Fibroblast of villous mesenchyme (primary cell): ENCODE measurements around the gene DNAJB14. TPM values are rescaled to one million over a fixed set of nuclear protein-coding genes. Genes with fewer than 3 reads are reported as not detected.

ENCODE experiments used
- DNase-seq: peaks from one replicate; pipeline ENCODE4 v3.0.0-alpha.2; 2010; ENCODE audit warnings: low read depth
- H3K4me3 ChIP-seq: 2 replicates; pipeline ENCODE4 v1.5.1; 2011; ENCODE audit warnings: low read depth, mild to moderate bottlenecking, low read length
- total RNA-seq: library from RNA; depleted of rRNA; stranded (reverse); fragments of >200 nt; gene quantifications from 2 replicates; pipeline ENCODE4 v1.2.3, GENCODE V29; 2012
- TF ChIP-seq, protein P1 (sequence below): IDR thresholded peaks from 2 replicates; pipeline ENCODE4 v1.5.1; 2012; ENCODE audit warnings: low read depth, mild to moderate bottlenecking, low read length; ENCODE audit not compliant: insufficient read depth

The DNAJB14 gene
- total RNA-seq = 36.4 and 54.8 TPM in 2 replicates

DNA sequence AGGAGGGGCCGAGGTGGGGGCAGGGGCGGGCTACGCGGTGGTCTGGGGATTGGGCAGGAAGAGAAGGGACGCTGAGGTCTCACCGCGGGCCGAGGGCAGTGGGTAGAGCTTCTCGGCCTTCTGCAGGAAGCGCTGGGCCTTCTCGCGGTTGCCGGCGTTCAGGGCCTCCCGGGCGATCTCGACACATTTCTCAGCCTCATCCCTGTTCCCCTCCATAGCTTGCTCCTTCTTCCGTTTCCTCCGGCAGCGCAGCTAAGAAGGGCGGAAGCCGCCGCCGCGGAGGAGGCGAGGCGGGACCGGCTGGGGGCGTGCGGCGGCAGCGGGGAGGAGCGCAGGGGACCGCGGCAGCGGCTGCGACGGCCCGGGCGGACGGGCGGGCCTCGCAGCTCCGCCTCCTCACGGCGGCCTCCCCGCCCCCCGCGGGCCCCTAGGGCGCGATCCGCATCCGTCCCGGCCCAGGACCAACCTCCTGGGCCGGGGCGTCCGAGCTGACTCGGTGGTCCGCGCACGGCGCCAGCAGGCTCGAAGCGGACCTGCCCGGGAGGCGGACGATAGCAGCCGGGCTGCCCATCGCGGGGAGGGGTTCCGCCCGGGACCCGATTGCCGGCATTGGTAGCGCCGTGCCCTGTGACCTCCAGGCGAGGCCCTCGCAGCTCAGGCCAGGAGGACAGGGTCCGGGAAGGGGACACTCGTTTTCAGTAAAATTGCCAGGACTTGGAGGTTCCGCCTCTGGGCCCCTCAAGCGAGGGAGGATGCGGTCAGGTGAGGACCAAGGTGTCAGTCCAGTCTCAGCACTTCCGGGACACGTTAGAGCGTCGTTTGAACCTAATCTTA lies at the start of gene DNAJB14:
TSS of gene DNAJB14 (minus strand) at position 263 of the 834 bp plus-strand sequence. CDS start at position 216, 47 bp downstream.
- peak; percentile 75 for DNase-seq
- H3K4me3 ChIP-seq = peak within 1 kb of the TSS; percentile 87
- TF ChIP-seq, protein P1, sequence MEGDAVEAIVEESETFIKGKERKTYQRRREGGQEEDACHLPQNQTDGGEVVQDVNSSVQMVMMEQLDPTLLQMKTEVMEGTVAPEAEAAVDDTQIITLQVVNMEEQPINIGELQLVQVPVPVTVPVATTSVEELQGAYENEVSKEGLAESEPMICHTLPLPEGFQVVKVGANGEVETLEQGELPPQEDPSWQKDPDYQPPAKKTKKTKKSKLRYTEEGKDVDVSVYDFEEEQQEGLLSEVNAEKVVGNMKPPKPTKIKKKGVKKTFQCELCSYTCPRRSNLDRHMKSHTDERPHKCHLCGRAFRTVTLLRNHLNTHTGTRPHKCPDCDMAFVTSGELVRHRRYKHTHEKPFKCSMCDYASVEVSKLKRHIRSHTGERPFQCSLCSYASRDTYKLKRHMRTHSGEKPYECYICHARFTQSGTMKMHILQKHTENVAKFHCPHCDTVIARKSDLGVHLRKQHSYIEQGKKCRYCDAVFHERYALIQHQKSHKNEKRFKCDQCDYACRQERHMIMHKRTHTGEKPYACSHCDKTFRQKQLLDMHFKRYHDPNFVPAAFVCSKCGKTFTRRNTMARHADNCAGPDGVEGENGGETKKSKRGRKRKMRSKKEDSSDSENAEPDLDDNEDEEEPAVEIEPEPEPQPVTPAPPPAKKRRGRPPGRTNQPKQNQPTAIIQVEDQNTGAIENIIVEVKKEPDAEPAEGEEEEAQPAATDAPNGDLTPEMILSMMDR = no peak

DNA sequence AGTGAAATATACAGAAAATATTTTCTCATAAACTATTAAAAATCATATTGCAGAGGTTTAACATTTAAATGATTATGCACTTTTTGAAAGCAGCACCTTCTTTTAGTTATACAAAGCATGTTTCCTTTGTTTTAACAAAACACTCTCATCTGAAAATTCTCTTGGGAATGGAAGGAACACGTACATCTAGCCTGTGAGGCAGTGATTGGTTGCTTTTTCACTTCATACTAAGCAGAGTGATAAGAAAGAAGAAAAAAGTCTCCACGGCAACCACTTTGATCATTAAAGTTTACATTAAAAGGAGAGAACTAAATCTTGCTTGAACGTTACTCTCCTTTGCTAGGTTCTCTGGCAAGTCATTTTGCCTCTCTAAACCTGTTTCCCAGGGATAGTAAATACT lies 45.3 kb upstream of the DNAJB14 start:
- TF ChIP-seq, protein P1 = no peak
- DNase-seq = no peak
- no peak overlapping the region for H3K4me3 ChIP-seq

DNA sequence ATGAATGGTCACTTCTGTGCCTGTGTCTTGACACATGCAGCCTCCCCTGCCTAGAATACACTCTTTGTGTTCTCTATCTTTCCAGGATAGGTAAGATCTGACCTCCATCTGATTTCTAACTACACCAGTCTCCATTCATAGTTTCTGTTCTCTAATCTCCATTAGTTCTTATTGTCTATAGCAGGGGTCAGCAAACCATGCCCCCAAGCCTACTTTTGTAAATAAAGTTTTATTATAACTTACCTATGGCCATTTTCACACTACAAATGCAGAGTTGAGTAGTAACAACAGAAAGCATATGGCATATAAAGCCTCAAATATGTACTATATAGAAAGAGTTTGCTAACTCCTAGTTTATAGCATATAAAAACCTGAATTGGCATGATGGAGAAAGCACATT lies 41.3 kb upstream of the DNAJB14 start:
- no peak overlapping the region for H3K4me3 ChIP-seq
- TF ChIP-seq, protein P1 = no peak
- DNase-seq = no peak

DNA sequence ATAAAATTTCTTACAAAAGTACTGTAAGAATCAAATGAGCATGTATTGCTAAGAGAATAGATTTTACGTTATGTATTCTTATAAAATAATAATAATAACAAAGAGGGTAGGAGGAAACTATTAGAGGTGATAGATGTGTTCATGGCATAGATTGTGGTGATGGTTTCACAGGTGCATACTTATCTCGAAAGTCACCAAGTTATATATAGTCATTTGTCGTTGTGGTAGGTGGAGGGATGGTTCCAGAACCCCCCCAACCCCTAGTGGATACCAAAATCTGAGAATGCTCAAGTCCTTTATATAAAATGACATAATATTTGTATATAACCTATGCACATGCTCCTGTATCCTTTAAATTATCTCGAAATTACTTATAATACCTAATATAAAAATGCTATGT lies 40.4 kb upstream of the DNAJB14 start:
- H3K4me3 ChIP-seq = no peak overlapping the region
- TF ChIP-seq, protein P1 = no peak
- DNase-seq = no peak

DNA sequence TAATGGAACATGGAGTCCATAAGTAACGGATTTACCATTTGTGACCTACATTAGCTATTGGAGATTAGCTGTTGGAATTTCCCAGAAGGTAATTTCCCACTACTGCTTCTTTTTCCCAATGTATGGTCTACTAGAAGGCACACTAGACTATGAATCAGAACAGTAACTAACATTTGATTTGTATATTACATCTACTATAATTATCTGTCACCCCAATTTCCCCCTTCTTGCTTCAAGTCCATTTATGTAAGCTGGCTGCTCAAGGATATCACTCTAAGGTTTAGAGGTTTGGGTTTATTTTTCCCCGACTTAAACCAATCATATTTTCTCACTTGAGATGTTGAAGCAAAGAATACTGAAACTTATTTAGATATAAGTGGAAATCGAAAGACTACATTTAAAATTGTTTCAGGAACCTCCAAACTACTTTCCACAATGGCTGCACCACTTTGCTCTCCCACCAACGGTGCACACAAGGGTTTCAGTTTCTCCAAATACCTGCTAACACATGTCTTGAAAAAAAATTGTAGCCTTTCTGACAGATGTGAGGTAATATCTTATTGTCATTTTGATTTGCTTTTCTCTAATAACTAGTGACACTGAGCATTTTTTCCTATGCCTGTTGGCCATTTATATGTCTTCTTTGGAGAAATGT lies 37.0 kb upstream of the DNAJB14 start:
- no peak for DNase-seq
- TF ChIP-seq, protein P1 = no peak
- H3K4me3 ChIP-seq = no peak overlapping the region

DNA sequence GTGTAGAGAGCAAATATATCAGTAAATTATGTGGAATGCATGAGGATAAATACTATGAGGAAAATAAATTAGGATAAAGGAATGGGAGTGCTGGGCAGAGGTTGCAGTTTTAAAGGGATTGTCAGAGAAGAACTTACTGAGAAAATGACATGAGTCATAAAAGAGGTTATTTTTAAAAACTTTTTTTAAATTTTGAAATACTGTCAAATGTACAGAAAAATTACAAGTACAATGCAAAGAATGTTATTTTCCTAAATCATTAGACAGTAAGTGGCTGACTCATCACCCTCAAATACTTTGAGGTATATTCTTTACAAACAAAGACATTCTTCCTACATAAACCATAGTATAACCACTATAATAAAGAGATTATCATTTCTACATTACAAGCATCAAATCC lies 33.5 kb upstream of the DNAJB14 start:
- DNase-seq = peak; percentile 9
- H3K4me3 ChIP-seq = no peak overlapping the region
- TF ChIP-seq, protein P1 = no peak
